Stimulated activated CD4-positive, alpha-beta T cell treated with anti-CD3 and anti-CD28 coated beads, Interleukin-2, amount 100 ng/mL, for 48 hours (primary cell): ENCODE data around the gene GABRP.
"Not testable (repeated sequence)": the region's sequence is repeated elsewhere in the genome, so short reads cannot be mapped to it uniquely, and the experiment has no call there.

Experiments used
- DNase-seq, 2 donors: peaks; one replicate each; pipeline ENCODE4 v3.0.0-alpha.2; 2020

Gene GABRP

GRCh38 chr5:170756691-170757090 lies 26.8 kb upstream of the GABRP start:
- DNase-seq = no peak

- DNase-seq = no peak
Measured at GRCh38 chr5:170757182-170757601, 26.3 kb upstream of the GABRP start.

- DNase-seq = no peak
Measured at GRCh38 chr5:170757669-170758068, 25.9 kb upstream of the GABRP start.

GRCh38 chr5:170758481-170758880 lies 25.0 kb upstream of the GABRP start:
- no peak for DNase-seq

DNA sequence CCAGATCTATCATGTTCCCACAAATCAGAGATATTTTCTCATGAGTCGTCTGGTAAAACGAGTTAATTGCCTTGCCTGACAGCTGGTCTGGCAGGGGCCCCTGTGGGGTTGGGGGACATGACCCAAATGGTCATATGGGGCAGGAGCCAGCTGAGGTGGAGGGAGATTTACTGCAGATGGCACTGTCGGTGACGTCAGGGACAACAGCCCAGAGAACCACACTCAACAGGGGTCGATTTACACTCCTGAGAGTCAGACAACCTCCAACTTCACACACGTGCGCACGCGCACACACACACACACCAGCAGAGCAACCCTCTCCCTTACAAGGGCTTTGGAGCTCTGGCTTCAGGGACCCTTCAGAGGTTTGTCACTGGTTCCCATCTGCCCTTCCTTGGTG lies 23.4 kb upstream of the GABRP start:
- no peak for DNase-seq

DNA sequence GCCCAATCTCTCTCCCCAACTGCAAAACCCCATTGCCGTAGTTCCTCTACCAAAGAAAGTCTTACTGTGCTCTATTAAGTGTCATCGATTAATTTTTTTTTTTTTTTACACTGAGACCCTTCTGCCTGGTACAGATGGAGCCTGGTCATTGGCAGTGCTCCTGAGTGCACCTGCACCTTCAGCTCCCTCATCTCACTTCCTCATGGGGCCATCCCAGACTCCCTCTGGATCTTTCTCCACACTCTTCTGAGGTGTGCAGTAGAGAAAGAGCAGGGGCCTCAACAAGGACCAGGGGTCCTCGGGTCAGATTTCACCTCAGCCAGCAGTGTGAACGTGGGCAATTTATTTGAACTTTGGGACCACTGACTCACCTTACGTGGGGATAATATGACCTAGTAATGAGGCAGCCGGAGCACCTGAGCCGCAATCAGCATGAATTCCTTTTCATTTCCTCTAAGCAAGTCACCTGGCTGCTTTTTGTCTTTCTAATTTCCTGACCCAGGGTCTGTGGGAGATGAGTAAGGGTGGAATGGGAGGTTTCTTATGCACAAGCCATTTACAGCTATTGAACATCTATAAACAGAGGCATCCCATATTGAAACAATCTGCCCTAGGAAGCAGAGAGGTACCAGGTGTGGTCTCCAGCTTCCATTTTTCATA lies 22.3 kb upstream of the GABRP start:
- no peak for DNase-seq

DNA sequence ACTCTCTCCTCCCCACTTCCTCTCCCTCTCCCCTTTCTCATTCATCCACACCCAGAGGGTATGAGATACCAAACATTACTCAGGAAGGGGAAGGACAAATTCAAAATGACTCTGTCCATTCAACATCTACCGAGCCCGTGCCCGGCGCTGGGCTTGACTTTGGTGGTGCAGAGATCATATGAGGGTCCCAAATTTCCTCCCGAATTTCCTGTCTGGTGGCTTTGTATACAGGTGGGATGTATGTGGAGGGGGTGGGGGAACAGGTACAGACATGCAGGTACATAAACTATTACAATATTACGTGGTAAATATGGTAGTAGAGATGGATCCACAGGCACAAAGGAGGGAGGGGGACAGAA lies 21.8 kb upstream of the GABRP start:
- no peak for DNase-seq

DNA sequence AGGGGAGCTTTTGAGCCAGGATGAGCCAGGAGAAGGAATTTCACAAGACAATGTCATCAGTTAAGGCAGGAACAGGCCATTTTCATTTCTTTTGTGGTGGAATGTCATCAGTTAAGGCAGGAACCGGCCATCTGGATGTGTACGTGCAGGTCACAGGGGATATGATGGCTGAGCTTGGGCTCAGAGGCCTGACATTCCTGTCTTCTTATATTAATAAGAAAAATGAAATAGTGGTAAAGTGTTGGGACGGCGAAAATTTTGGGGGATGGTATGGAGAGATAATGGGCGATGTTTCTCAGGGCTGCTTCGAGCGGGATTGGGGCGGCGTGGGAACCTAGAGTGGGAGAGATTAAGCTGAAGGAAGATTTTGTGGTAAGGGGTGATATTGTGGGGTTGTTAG lies 21.2 kb upstream of the GABRP start:
- DNase-seq = not testable (repeated sequence)

GRCh38 chr5:170765868-170766267 lies 17.7 kb upstream of the GABRP start:
- not testable (repeated sequence) for DNase-seq

DNA sequence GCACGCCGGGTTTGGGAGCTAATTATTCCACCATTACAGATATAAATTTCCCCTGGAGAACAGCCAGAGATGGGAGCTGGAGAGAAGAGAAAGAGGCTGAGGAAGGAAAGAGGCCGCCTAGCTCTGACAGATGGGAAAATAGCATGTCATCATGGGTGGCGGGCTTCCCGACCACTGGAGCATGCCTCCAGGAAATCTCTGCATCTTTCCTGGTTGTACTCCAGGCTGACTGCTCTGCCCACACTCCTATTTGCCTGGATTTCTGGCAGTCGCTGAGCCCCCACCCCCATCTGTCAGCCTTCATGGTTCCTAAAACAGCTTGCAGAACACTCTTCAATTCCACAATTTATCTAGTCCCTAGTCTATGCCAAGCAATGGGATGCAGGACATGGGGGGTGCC lies 14.3 kb upstream of the GABRP start:
- no peak for DNase-seq

- no peak for DNase-seq
Measured at GRCh38 chr5:170769898-170770416, 13.6 kb upstream of the GABRP start.

DNA sequence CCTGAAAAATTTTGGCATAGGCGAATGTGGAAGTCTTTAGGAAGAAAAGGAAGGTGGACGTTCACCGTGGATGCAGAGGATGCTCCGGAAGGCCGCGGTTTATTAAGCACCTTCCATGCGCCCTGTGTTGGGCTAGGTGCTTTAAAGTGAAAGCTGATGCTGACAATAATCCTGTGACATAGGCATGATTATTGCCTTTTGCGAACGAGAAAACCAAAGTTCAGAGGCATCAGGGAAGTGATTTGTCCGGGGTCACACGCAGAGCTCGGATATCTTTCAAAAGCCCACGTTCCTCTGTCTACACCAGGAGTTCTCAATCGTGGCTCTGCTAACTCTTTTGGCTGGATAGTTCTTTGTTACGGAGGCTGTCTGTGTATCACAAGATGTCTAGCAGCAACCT lies 12.0 kb upstream of the GABRP start:
- no peak for DNase-seq

DNA sequence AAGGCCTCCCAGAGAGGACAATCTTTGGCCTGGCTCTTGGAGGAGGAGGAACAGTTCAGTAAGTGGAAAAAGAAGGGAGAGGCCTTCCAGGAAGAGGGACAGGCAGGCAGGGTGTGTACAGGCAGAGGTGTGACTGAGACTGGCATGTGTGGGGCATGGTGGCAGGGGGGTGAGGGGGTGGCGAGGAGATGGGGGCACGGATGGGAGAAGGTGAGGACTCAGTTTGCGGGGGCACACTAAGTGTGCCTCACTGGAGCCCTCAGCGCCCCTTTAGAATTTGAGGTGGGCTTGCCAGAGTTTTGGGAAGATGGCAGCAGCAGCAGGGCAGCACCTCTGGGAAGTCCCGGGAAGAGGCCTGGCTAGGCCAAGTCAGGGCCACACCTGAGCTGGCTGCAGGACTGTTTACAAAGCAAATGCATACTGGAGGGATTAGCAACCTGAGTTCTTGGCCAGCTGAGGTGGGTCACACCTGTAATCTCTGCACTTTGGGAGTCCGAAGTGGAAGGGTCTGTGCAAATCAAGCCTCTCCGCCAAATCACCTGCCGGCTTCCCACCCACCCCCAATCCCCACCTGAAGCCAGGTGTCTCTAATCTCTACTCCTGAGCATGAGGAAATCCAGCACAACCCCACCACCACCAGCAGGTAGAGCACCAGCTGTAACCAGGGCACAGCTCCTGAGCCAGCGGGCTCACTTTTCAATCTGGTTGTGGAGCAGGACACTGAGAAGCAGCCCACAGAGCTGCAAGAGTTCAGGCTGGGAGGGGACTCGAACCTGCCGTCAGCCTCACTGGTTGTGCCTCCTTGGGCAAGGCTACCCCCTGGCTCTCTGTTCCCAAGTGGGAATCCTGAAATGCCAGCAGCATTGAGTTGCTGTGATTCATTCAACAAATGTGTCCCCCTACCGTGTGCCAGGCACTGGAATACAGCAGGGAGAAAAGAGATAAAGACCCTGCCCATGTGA lies 10.2 kb upstream of the GABRP start:
- no peak for DNase-seq

DNA sequence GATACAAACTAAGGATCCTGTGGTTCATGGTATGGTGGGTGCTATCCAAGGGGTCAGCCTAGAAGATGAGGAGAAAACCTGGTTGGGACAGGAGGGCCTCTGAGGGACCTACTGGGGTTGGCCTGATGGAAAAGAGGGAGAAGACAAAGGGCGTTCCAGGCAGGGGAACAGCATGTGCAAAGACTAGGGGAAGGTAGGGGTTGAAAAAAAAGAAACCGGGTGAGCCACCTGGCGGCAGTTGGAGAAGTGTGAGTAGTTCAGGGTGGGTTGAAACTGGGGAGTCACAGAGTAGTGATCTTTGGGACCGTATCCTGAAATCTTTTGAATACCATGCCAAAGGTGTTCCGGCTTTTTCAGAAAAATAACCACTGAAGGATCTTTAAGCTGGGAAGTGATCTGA lies 8.7 kb upstream of the GABRP start:
- no peak for DNase-seq

DNA sequence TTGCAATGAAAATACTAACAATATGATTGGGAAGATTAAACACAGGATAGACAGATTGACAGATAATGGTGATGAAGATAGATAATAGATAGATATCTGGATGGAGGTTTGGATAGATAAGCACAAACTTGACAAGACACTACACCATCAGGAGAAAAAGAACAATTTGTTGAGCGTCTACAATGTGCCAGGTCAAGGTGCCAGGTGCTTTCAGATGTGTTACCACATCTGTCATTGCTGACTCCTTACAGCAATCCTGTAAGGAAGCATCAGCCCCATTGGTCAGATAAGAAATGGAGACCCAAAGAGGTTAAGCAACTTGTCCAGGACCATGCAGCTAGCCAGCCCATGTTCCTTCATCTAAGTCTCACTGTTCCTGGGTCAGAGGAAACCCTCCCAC lies 1.6 kb upstream of the GABRP start:
- no peak for DNase-seq

- DNase-seq = no peak
Measured at GRCh38 chr5:170782438-170782837, 1.1 kb upstream of the GABRP start.

DNA sequence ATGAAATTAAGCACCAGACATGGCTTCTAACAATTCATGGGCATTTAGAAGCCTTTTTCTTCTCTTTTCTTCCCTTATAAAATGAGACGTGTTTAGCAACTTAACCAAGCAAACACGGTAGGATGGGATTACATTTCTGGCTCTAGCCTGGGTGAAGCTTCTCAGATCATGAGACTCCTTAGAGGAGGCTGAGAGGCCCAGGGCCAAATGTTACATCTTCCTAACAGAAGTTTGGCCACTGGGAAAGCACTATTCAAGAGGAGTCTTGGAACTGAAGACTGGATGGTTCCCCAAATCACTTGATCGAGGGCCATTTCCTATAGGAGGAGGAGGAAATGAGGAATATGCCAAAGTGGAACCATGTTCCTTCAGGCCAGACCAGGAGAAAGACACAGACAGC lies 1.9 kb downstream of the GABRP start:
- DNase-seq = no peak

DNA sequence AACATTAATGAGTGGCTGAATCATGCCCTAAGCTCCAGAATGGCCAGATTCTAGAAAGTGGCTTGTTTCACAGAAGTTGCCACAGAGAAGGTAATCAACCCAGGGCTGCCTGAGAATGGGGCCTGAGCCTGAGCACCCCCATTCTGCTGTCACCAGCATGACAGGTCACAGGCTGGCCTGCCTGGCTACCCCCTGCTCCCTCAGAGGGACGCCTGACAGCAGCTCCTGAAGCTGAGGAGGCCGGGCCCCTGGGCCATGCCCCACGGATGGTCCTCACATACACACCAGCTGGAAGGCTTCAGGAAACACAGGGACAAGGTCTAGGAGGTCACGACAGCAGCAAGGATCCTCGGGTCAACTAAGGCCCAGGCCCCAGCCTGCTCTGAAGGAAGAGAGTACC lies 3.7 kb downstream of the GABRP start:
- no peak for DNase-seq

- no peak for DNase-seq
Measured at GRCh38 chr5:170788626-170789304, 5.2 kb downstream of the GABRP start.

GRCh38 chr5:170791325-170791954 lies 7.9 kb downstream of the GABRP start:
- peak; percentile 10 to 14 for DNase-seq

DNA sequence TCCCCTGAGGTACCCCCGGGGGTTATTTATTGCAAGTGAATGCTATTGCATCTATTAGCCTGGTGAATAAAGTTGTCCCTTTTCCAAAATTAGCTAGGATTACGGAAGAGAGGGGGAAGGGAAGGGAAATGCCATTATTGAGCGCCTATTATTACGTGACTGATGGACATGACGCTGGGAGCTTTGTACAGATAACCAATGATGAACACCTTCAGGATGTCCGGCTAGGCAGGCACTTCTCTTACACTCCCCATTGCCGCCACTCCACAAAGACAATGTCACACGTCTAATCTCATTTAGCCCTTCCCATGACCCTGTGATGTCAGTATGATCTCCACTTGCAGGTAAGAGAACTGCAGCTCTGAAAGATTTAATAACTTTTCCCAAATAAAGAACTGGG lies 9.4 kb downstream of the GABRP start:
- DNase-seq = no peak

DNA sequence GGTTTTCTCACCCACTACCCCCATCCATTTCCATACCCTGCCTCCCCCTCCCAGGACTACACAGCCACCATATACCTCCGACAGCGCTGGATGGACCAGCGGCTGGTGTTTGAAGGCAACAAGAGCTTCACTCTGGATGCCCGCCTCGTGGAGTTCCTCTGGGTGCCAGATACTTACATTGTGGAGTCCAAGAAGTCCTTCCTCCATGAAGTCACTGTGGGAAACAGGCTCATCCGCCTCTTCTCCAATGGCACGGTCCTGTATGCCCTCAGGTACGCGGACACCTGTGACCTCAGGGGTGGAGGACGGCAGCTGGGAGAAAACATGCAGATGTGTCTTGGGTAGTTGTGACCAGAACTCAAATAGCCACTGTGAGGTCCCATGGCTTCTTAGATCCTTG lies 11.6 kb downstream of the GABRP start:
- DNase-seq = no peak

DNA sequence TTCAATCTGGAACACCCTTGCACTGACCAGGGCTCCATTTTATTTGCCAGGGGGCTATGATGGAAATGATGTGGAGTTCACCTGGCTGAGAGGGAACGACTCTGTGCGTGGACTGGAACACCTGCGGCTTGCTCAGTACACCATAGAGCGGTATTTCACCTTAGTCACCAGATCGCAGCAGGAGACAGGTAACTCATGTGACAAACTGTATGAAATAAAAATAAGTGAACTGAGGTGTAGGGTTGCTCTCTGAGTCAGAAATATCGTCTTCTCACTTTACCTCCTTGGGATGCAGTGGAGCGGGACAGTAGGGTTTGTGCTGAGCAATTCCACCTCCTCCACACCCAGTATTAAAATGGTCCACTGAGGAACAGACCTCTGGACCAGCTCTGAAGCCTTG lies 22.1 kb downstream of the GABRP start:
- no peak for DNase-seq
